GM12892 (cell line): ENCODE data around the gene COG5.

Source experiments
- POLR2A ChIP-seq: IDR thresholded peaks from 2 replicates; pipeline ENCODE4 v1.6.1; 2011; ENCODE audit warnings: low read depth, low read length, control low read depth
- POLR2AphosphoS5 ChIP-seq: IDR thresholded peaks from 2 replicates; pipeline ENCODE4 v1.6.1; 2011; ENCODE audit warnings: low read depth, low read length, control low read depth
- TAF1 ChIP-seq: IDR thresholded peaks from 2 replicates; pipeline ENCODE4 v1.6.1; 2011; ENCODE audit warnings: low read depth, mild to moderate bottlenecking, control low read depth, low read length, borderline replicate concordance

DNA sequence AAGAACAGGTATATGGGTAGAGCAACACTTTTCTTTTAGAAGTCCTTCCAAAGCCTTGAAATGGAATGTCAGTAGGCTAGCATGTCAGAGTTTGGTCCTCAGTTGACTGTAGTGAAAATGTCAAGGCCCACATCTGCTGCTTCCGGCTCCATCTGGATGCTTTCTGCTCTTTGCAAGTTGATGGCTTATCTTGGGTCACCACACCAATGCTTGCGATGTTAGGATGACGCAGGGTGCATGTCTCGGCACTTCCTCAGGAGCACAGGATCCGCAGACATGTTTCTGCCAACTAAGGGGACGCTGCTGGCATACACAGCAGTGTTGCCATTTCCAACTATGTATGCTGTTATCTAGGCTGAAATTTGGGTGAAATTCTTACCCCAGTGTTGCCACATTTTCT lies 408.9 kb downstream of the COG5 start:
- TF ChIP-seq TAF1 (no peak), POLR2A (no peak), POLR2AphosphoS5 (no peak)
